Loucy (cell line): Measurements from ENCODE around the gene PBX1.

Experiments
- CTCF ChIP-seq: fragments of 200-600 bp; sonication (generic); conservative IDR thresholded peaks from 2 replicates; pipeline ENCODE4 v1.5.1; 2014; ENCODE audit warnings: mild to moderate bottlenecking, antibody characterized with exemption, low read length
- EZH2phosphoT487 ChIP-seq: fragments of 200-600 bp; IDR thresholded peaks from 2 replicates; pipeline ENCODE4 v1.6.1; 2018; ENCODE audit warnings: antibody characterized with exemption, mild to moderate bottlenecking, moderate library complexity, borderline replicate concordance

- TF ChIP-seq CTCF (no peak), EZH2phosphoT487 (no peak)
Measured at GRCh38 chr1:164861632-164862031, 302.6 kb downstream of the PBX1 start.
